ENCODE measurements around the gene NUTM2G. TPM values are rescaled to one million over a fixed set of nuclear protein-coding genes. Genes with fewer than 3 reads are reported as not detected.

The NUTM2G gene
- 0.03 TPM in 1 of 5 replicates, not detected in the others for total RNA-seq (2022; extraction: Qiagen RNA extraction)

DNA sequence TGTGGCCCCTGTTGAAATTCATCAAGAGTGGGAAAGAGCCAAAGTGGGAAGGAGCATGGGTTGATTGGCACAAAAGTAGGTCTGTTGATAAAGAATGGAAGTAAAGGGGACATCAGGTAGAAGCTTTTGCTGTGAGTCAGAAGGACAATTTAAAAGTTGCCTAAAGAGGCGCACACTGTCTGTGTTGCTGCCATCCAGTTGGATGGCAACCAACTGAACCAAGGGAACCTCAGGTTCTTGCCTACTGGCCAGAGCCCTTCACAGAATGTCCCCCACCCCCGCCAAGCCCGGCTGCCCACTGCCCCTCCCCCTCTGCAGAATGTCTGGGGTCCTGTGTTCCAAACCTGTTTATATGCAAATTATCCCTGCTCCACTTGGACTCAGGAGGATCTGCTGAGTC, at the start of gene NUTM2G:
Gene NUTM2G, plus strand, starts transcription at position 301 of the 400 bp plus-strand sequence. CDS start 182 bp downstream, outside the sequence.

Other genes with a start within 250 kb of the NUTM2G start
- 4.0 to 6.0 TPM (median 5.1 TPM) in 5 replicates for gene ZNF510, start 150.8 kb upstream of the NUTM2G start, total RNA-seq (2022; extraction: Qiagen RNA extraction)
- gene ZNF782, start 74.3 kb upstream of the NUTM2G start, total RNA-seq (2022; extraction: Qiagen RNA extraction), result 1.4 to 2.2 TPM (median 1.8 TPM) in 5 replicates
- gene CTSV, start 110.3 kb downstream of the NUTM2G start, total RNA-seq (2022; extraction: Qiagen RNA extraction), result 11.6 to 15.8 TPM (median 13.0 TPM) in 5 replicates

Data from A549 treated with CORT108297 at 1 μM for 4 hours (cell line).